ENCODE data around the gene PCDHA7.
"Not testable (repeated sequence)": the region's sequence is repeated elsewhere in the genome, so short reads cannot be mapped to it uniquely, and the experiment has no call there.

Gene PCDHA7

GRCh38 chr5:140834439-140835008 is 455 bp downstream of the PCDHA7 start:
- DNase-seq, result peak; percentile 33
- Histone ChIP-seq H3K27ac (peak overlapping the region; percentile 70), H3K4me3 (ENCODE audit: low read depth, low read length) (peak overlapping the region; percentile 81)
- not testable (repeated sequence) for H3K27me3 ChIP-seq (ENCODE audit: insufficient read depth, low read depth, severe bottlenecking); H3K9me3 ChIP-seq (ENCODE audit: severe bottlenecking); H3K36me3 ChIP-seq
- 0 out of 2 replicates have a peak, but pooled peaks have one; percentile 15 for TF ChIP-seq CTCF (IDR thresholded peaks at IDR 0.05; ENCODE audit: low read depth, low read length)

DNA sequence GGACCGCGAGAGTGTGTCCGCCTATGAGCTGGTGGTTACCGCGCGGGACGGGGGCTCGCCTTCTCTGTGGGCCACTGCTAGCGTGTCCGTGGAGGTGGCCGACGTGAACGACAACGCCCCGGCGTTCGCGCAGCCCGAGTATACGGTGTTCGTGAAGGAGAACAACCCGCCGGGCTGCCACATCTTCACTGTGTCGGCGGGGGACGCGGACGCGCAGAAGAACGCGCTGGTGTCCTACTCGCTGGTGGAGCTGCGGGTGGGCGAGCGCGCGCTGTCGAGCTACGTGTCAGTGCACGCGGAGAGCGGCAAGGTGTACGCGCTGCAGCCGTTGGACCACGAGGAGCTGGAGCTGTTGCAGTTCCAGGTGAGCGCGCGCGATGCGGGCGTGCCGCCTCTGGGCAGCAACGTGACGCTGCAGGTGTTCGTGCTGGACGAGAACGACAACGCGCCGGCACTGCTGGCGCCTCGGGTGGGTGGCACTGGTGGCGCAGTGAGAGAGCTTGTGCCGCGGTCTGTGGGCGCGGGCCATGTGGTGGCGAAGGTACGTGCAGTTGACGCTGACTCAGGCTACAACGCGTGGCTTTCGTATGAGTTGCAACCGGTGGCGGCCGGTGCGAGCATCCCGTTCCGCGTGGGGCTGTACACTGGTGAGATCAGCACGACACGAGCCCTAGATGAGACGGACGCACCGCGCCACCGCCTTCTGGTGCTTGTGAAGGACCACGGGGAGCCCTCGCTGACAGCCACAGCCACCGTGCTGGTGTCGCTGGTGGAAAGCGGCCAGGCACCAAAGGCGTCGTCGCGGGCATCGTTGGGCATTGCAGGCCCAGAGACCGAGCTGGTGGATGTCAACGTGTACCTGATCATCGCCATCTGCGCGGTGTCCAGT is 1.8 kb downstream of the PCDHA7 start:
- TF ChIP-seq CTCF (IDR thresholded peaks at IDR 0.05; ENCODE audit: low read depth, low read length), result no peak
- no peaks in the 10 kb centered on the region for H3K27me3 ChIP-seq (ENCODE audit: insufficient read depth, low read depth, severe bottlenecking)
- DNase-seq, result no peak

GRCh38 chr5:140840978-140841962 is 7.2 kb downstream of the PCDHA7 start, which contains the start of gene PCDHA8:
Gene PCDHA8 (plus strand): TSS chr5:140841187. CDS start chr5:140841322, 135 bp downstream.
- Histone ChIP-seq H3K27ac (no peak within 1 kb of the TSS), H3K9me3 (ENCODE audit: severe bottlenecking) (peaks cover 4% of the 10 kb centered on the region), H3K36me3 (no peaks in the 10 kb centered on the region), H3K4me3 (ENCODE audit: low read depth, low read length) (peak within 1 kb of the TSS; percentile 29), H3K27me3 (ENCODE audit: insufficient read depth, low read depth, severe bottlenecking) (no peaks in the 10 kb centered on the region)
- TF ChIP-seq CTCF (IDR thresholded peaks at IDR 0.05; ENCODE audit: low read depth, low read length), result peak; percentile 28; the same call in 1 of the 2 replicates
- no peak for DNase-seq

More for the DNA sequence above, 1.8 kb downstream of the PCDHA7 start:
- Histone ChIP-seq H3K36me3 (no peaks in the 10 kb centered on the region), H3K27ac (no peak overlapping the region), H3K4me3 (ENCODE audit: low read depth, low read length) (no peak overlapping the region), H3K9me3 (ENCODE audit: severe bottlenecking) (peaks cover 2% of the 10 kb centered on the region)

- Histone ChIP-seq H3K4me3 (ENCODE audit: low read depth, low read length) (no peak overlapping the region), H3K36me3 (no peaks in the 10 kb centered on the region), H3K9me3 (ENCODE audit: severe bottlenecking) (peaks cover 4% of the 10 kb centered on the region), H3K27ac (no peak overlapping the region), H3K27me3 (ENCODE audit: insufficient read depth, low read depth, severe bottlenecking) (no peaks in the 10 kb centered on the region)
- no peak for TF ChIP-seq CTCF (IDR thresholded peaks at IDR 0.05; ENCODE audit: low read depth, low read length)
- DNase-seq, result no peak
These were observed 9.0 kb downstream of the PCDHA7 start for GRCh38 chr5:140842798-140843733.

DNA sequence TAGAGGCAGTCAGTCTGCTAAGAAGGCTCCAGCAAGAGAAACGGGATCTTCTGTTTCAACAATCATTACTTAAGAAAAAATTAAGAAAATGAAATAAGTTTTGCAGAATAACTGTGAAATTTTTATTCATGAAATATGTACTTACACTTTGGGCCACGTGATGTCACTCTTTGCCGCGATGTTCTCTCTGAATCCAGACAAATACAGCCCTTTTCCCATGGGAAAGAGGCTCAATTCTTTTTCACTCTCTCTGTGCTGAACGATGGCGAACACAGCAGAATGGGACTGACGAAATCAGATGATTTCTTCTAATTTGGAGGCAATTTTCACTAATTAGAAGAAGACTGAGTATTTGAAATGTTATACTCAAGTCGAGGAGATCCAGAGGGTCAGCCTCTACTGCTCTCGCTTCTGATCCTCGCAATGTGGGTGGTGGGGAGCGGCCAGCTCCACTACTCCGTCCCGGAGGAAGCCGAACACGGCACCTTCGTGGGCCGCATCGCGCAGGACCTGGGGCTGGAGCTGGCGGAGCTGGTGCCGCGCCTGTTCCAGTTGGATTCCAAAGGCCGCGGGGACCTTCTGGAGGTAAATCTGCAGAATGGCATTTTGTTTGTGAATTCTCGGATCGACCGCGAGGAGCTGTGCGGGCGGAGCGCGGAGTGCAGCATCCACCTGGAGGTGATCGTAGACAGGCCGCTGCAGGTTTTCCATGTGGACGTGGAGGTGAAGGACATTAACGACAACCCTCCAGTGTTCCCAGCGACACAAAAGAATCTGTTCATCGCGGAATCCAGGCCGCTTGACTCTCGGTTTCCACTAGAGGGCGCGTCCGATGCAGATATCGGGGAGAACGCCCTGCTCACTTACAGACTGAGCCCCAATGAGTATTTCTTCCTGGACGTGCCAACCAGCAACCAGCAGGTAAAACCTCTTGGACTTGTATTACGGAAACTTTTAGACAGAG is 14.4 kb downstream of the PCDHA7 start, which contains the start of gene PCDHA9:
PCDHA9 (plus strand) TSS at position 244 of the 964 bp plus-strand sequence; CDS start at position 358, 114 bp downstream.
- H3K9me3 ChIP-seq (ENCODE audit: severe bottlenecking); H3K27me3 ChIP-seq (ENCODE audit: insufficient read depth, low read depth, severe bottlenecking); DNase-seq; H3K36me3 ChIP-seq; H3K27ac ChIP-seq; H3K4me3 ChIP-seq (ENCODE audit: low read depth, low read length): not testable (repeated sequence)

- H3K27me3 ChIP-seq (ENCODE audit: insufficient read depth, low read depth, severe bottlenecking); H3K36me3 ChIP-seq; H3K4me3 ChIP-seq (ENCODE audit: low read depth, low read length); H3K27ac ChIP-seq; H3K9me3 ChIP-seq (ENCODE audit: severe bottlenecking); DNase-seq: not testable (repeated sequence)
These were observed 16.0 kb downstream of the PCDHA7 start for GRCh38 chr5:140849831-140850634.

Measured in WERI-Rb-1 (cell line).